Keratinocyte (primary cell): ENCODE data around the gene HCRTR1. TPM values are rescaled to one million over a fixed set of nuclear protein-coding genes. Genes with fewer than 3 reads are reported as not detected.
A peak's percentile ranks its signal among the peaks of the same experiment; 100 is the strongest.

Source experiments
- DNase-seq: peaks from one replicate; pipeline ENCODE4 v3.0.0-alpha.2; 2011; ENCODE audit warnings: low read depth, missing footprints, low spot score
- FAIRE-seq: peaks from 2 replicates; lab custom pipeline; 2011; peaks lifted over from hg19 to GRCh38; lab: Jason Lieb, UNC
- H2AFZ ChIP-seq: 2 replicates; pipeline ENCODE4 v1.6.0; 2012; ENCODE audit warnings: low read length, control low read depth, inconsistent platforms; ENCODE audit not compliant: control insufficient read depth
- H3K27ac ChIP-seq: 2 replicates; pipeline ENCODE4 v1.5.1; 2011; ENCODE audit warnings: low read length; ENCODE audit not compliant: control insufficient read depth, insufficient read depth
- H3K27me3 ChIP-seq: 3 replicates; pipeline ENCODE4 v1.6.0; 2011; ENCODE audit warnings: low read length; ENCODE audit not compliant: control insufficient read depth, insufficient read depth; ENCODE audit errors: extremely low read depth
- H3K36me3 ChIP-seq, 2 experiments: 2 replicates in 1 of 2; 3 replicates in 1 of 2; pipeline ENCODE4 v1.5.1; 2011; ENCODE audit warnings: low read length in 2 of 2, mild to moderate bottlenecking in 1 of 2; ENCODE audit not compliant: control insufficient read depth in 2 of 2, insufficient read depth in 2 of 2; ENCODE audit errors: extremely low read depth in 1 of 2
- H3K4me1 ChIP-seq: 3 replicates; pipeline ENCODE4 v1.5.1; 2011; ENCODE audit warnings: low read length; ENCODE audit not compliant: control insufficient read depth, insufficient read depth; ENCODE audit errors: extremely low read depth
- H3K4me2 ChIP-seq: 3 replicates; pipeline ENCODE4 v1.6.0; 2011; ENCODE audit warnings: low read depth, low read length; ENCODE audit not compliant: control insufficient read depth, insufficient read depth; ENCODE audit errors: extremely low read depth
- H3K4me3 ChIP-seq, 3 experiments: fragments of 200-600 bp in 1 of 3; sonication (generic) in 1 of 3; 2 replicates in 2 of 3; 3 replicates in 1 of 3; pipeline ENCODE4 v1.5.1; 2011 to 2016; ENCODE audit warnings: low read length in 3 of 3, mild to moderate bottlenecking in 3 of 3, control low read depth in 2 of 3, inconsistent platforms in 1 of 3, low read depth in 1 of 3, mixed read lengths in 1 of 3, mixed run types in 1 of 3, moderate library complexity in 1 of 3; ENCODE audit not compliant: control insufficient read depth in 2 of 3, insufficient read depth in 2 of 3; ENCODE audit errors: extremely low read depth in 1 of 3
- H3K79me2 ChIP-seq: 2 replicates; pipeline ENCODE4 v1.6.0; 2012; ENCODE audit warnings: low read length; ENCODE audit not compliant: control insufficient read depth, insufficient read depth
- H3K9ac ChIP-seq: 3 replicates; pipeline ENCODE4 v1.6.0; 2011; ENCODE audit warnings: low read length; ENCODE audit not compliant: control insufficient read depth, insufficient read depth; ENCODE audit errors: extremely low read depth
- H3K9me1 ChIP-seq: 3 replicates; pipeline ENCODE4 v1.6.0; 2011; ENCODE audit warnings: low read length; ENCODE audit not compliant: control insufficient read depth, insufficient read depth; ENCODE audit errors: extremely low read depth
- H3K9me3 ChIP-seq: 2 replicates; pipeline ENCODE4 v1.5.1; 2012; ENCODE audit warnings: low read depth, low read length; ENCODE audit not compliant: control insufficient read depth
- H4K20me1 ChIP-seq: 3 replicates; pipeline ENCODE4 v1.6.0; 2011; ENCODE audit warnings: low read length; ENCODE audit not compliant: control insufficient read depth, insufficient read depth; ENCODE audit errors: extremely low read depth
- EZH2 ChIP-seq: IDR thresholded peaks from one replicate; pipeline ENCODE4 v1.6.1; 2012; ENCODE audit warnings: inconsistent platforms, mild to moderate bottlenecking, low read length, moderate library complexity
- dilution Hi-C: fragments of 300-500 bp; cut with MboI; formaldehyde crosslinking; loops from one replicate; pipeline ENCODE4 v1.7.0; 2020; ENCODE audit warnings: low sequenced_read_pairs; ENCODE audit not compliant: extremely low pct_ligation_motif_present
- polyA plus RNA-seq, 5 experiments: library from polyadenylated mRNA; depleted of rRNA in 3 of 5; stranded (reverse) in 3 of 5; stranded (forward) in 1 of 5; unstranded in 1 of 5; fragments of >200 nt; gene quantifications; 1 replicate in 1 of 5; 2 replicates in 3 of 5; 3 replicates in 1 of 5; pipeline versions ENCODE4 v1.2.1 to v1.2.3, GENCODE V29; 2011 to 2012; ENCODE audit warnings: missing spikeins in 2 of 5, low read depth in 1 of 5, low replicate concordance in 1 of 5
- TF ChIP-seq, protein P1 (sequence below), 3 experiments: IDR thresholded peaks in 1 of 3; conservative IDR thresholded peaks in 1 of 3; optimal IDR thresholded peaks in 1 of 3; 2 replicates in 2 of 3; 3 replicates in 1 of 3; pipeline versions ENCODE3 to v1.5.1; 2011; ENCODE audit warnings: low read length in 3 of 3, mild to moderate bottlenecking in 3 of 3, moderate library complexity in 2 of 3, control low read depth in 1 of 3, inconsistent platforms in 1 of 3; ENCODE audit not compliant: insufficient read depth in 2 of 3; ENCODE audit errors: extremely low read depth in 1 of 3

Gene HCRTR1
- polyA plus RNA-seq, 1 donor (not counting 4 experiments of a cell fraction or from before 2014, with no cell fraction given), result not detected

DNA sequence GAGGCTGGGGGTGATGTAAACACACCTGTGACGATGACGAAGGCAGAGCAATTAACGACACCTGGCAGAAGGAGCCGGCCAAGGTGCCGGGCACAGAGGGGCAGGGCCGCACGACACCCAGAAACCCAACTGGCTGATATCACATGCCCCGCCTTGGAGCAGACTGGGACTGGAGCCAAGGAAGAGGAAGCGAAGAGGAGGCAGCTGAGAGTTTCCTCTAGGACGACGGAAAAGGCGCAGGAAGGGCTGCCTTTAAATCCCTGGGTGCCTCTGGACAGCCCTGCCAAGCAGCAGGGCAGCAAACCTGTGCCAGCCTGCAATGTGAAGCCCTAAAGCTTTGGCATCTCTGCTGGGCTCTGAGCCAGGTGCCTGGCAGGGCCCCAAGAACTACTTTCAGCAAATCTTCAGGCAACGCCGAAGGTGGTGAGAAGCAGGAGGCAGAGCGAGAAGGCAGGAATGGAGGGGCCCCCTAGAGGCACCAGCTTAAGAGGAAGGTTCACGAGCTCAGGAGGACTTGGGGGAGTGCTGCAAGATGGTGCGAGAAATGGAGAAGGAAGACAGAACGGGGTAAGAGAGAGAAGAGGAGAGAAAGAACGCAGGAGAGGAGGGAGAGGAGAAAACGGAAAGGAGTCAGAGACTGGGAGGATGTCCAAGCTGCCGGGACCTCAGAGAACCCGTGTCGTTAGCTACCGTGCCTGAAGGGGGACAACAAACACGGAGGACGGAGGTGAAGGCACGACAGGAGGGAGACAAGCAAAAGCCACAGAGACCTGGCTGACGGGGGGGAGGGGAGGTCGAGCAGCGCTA, 52.5 kb downstream of the HCRTR1 start:
- Histone ChIP-seq H3K27me3 (no peaks in the 10 kb centered on the region), H3K4me3 (peak overlapping the region; percentile 3 to 24 (median 10)), H3K27ac (peak overlapping the region; percentile 73), H3K36me3 (peaks cover 17 to 50% of the 10 kb centered on the region in 2 experiments), H3K9ac (peak overlapping the region; percentile 56), H4K20me1 (no peaks in the 10 kb centered on the region), H3K4me2 (peak overlapping the region; percentile 79), H2AFZ (no peak overlapping the region), H3K9me1 (peaks cover 3% of the 10 kb centered on the region), H3K4me1 (peaks cover 45% of the 10 kb centered on the region), H3K79me2 (no peaks in the 10 kb centered on the region), H3K9me3 (no peaks in the 10 kb centered on the region)
- dilution Hi-C loops, result no loop called here
- no peak for TF ChIP-seq EZH2
- TF ChIP-seq, protein P1, sequence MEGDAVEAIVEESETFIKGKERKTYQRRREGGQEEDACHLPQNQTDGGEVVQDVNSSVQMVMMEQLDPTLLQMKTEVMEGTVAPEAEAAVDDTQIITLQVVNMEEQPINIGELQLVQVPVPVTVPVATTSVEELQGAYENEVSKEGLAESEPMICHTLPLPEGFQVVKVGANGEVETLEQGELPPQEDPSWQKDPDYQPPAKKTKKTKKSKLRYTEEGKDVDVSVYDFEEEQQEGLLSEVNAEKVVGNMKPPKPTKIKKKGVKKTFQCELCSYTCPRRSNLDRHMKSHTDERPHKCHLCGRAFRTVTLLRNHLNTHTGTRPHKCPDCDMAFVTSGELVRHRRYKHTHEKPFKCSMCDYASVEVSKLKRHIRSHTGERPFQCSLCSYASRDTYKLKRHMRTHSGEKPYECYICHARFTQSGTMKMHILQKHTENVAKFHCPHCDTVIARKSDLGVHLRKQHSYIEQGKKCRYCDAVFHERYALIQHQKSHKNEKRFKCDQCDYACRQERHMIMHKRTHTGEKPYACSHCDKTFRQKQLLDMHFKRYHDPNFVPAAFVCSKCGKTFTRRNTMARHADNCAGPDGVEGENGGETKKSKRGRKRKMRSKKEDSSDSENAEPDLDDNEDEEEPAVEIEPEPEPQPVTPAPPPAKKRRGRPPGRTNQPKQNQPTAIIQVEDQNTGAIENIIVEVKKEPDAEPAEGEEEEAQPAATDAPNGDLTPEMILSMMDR (optimal IDR thresholded peaks at IDR 0.05 in 1 of 3, IDR thresholded peaks at IDR 0.05 in 1 of 3, conservative IDR thresholded peaks at IDR 0.05 in 1 of 3; ENCODE audit: extremely low read depth in 1 of 3, insufficient read depth in 2 of 3, low read length in 3 of 3), result peak in 2 of 3 experiments; percentile 11 to 37
- peak; percentile 93 for FAIRE-seq
- DNase-seq, result peak; percentile 78

DNA sequence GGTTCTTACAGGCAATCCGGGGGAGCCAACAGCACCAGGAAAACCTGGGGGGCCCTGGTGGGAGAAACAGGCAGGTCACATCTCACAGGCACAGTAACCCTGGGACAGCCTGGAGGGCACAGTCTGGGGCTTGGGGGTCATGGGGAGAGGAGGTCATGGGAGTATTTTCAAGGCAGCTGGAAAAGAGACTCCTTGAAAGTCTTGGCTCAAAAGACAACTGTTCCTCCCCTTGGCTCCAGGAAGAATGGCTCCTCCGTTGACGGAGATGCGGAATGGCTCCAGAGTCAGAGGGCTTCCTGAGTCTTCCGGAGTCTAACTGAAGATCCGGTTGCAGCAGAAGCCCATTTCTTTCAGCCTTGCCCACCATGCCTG, 53.1 kb downstream of the HCRTR1 start:
- Histone ChIP-seq H3K9ac (peak overlapping the region; percentile 56), H4K20me1 (no peaks in the 10 kb centered on the region), H3K4me2 (peak overlapping the region; percentile 79), H2AFZ (no peak overlapping the region), H3K4me3 (peak overlapping the region in 2 of 3 experiments; percentile 3 to 10), H3K9me1 (peaks cover 3% of the 10 kb centered on the region), H3K4me1 (peaks cover 45% of the 10 kb centered on the region), H3K27ac (peak overlapping the region; percentile 73), H3K9me3 (no peaks in the 10 kb centered on the region), H3K27me3 (no peaks in the 10 kb centered on the region), H3K36me3 (peaks cover 16 to 44% of the 10 kb centered on the region in 2 experiments), H3K79me2 (no peaks in the 10 kb centered on the region)
- no peak for DNase-seq
- dilution Hi-C loops, result no loop called here
- peak; percentile 5 for FAIRE-seq
- no peak for TF ChIP-seq EZH2
- TF ChIP-seq, protein P1 (optimal IDR thresholded peaks at IDR 0.05 in 1 of 3, IDR thresholded peaks at IDR 0.05 in 1 of 3, conservative IDR thresholded peaks at IDR 0.05 in 1 of 3; ENCODE audit: extremely low read depth in 1 of 3, insufficient read depth in 2 of 3, low read length in 3 of 3), result no peak
